ENCODE results near the gene RCSD1.

RCSD1 gene

GRCh38 chr1:167750641-167751040 is 120.6 kb downstream of the RCSD1 start:
- no peak for DNase-seq

DNA sequence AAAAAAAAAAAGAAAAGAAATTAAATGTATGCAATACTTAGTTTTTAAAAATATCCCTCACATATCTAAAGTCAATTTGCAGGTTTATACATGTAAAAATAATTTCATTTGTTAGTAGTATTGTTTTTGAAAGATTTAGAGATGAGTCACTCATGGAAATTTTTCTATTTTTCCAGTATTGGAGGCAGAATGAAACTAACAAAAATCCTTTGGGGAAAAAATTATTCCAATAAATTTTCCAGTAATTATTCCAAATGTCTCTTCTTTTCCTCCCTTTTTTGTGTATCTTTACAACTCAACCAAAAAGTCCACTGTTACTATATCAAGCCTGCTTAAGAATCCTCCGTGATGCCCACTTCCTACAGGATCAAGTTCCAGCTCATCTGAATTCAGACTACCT is 121.6 kb downstream of the RCSD1 start:
- DNase-seq, result no peak

- DNase-seq, result no peak
These were observed 122.4 kb downstream of the RCSD1 start for GRCh38 chr1:167752219-167752985.

DNA sequence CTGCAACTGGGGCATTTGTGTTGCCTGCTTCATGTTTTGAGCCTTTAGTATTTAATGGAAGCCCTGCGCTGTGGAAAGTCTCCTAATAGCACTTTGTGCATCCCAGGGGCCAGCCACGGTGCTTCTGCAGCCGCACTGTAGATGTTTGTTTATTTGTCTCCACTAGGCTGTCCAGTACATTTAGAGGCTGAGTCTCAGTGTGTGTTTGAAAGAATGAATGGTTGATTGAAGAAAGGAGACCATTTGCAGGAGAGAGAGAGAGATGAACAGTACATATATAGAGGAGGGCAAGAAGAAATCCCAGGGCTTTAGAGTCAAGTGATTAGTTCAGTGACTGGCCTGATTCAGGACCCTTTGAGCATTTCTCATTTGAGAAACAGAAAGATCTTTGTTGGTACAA is 125.6 kb downstream of the RCSD1 start:
- no peak for DNase-seq
